GM19397 (cell line): ENCODE results near the gene FLOT2.
"Not testable (repeated sequence)": the region's sequence is repeated elsewhere in the genome, so short reads cannot be mapped to it uniquely, and the experiment has no call there.

Experiments
- ATAC-seq: cut with Tn5 transposase; IDR thresholded peaks from one replicate; pipeline ENCODE4 v1.9.1; 2021; ENCODE audit warnings: mild to moderate bottlenecking, moderate library complexity; ENCODE audit not compliant: unreplicated experiment

Gene FLOT2

DNA sequence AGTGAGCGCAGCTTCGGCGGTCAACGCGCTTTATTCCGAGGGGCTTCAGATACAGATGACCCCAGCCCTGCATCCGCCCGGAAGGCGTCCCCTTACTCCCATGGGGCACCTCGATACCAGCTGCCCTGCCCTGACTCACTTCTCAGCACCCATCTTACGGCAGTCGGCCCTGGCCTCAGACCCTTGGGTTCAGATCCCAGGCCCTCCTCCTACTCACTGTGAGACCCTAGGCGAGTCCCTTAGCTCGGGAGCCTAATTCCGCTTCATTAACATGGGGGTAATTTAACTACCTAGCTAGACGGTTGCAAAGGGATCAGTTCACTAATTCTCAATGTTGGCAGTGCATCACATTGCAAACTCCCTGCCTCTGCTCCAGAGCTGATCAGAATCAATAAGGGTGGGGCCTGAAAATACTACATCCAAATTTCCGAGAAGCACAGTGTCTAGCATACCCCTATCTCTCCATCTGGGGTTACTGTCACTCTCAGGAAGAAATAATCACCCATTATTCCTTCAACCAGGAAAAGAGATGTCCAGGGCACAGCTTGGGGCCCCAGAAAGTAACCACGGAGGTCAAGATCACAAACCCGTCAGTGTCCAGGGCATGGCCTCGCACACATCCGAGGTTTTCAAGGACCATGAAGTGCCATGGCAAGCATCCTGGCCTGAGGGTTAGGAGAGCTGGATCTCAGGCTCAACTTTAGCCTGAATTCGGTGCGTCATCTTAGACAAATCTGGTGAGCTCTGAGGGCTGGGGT is 415 bp upstream of the FLOT2 start:
- no peak for ATAC-seq

DNA sequence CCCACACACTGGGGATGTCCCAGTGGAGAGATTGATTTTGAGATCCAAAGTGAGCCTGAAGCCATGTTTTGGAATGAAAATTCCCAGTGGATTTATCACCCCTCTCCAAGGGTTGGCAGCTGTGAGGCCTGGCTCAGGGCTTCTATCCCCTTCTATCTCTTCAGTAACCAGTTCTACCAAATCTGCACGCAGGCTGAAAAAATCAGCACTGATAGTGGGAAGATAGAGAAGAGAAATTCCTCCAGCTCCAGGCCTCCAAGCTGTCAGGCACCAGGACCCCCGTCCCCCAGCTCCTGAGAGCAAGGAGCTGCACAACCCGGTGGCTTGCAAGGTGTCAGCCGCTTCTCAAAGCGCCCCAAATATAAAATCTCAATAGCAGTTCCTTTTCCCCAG is 1.0 kb downstream of the FLOT2 start:
- no peak for ATAC-seq

DNA sequence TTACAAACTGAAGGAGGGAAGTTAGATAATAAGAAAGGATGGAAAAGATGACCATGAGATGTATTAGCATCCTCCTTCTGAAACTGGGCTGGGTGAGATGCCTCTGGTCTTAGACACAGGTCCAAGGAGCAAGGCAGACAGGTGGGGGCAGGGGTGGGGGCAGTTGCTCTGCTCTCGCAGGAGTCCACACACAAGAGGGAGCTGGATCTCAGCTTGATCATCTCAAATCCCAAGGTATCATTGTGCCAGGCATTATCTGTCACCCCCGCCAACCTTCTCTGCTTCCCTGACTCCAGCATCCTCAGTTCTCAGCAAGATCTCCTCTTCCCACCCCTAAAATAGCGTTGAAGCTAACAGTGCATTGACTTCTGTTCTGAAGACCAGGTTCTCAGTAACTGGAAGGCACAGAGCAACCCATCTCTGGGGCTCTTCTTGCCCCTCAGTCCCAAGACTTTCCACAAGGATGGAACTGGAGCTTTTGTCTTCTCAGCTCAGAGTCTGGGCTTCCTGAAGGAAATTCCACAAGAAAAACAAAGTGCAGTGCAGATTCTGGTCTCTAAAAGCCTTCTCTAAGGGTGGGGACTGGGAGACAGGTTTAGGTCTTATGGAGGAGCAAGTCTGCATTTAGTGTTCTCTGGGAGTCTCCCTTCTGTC is 1.6 kb downstream of the FLOT2 start:
- ATAC-seq: no peak

DNA sequence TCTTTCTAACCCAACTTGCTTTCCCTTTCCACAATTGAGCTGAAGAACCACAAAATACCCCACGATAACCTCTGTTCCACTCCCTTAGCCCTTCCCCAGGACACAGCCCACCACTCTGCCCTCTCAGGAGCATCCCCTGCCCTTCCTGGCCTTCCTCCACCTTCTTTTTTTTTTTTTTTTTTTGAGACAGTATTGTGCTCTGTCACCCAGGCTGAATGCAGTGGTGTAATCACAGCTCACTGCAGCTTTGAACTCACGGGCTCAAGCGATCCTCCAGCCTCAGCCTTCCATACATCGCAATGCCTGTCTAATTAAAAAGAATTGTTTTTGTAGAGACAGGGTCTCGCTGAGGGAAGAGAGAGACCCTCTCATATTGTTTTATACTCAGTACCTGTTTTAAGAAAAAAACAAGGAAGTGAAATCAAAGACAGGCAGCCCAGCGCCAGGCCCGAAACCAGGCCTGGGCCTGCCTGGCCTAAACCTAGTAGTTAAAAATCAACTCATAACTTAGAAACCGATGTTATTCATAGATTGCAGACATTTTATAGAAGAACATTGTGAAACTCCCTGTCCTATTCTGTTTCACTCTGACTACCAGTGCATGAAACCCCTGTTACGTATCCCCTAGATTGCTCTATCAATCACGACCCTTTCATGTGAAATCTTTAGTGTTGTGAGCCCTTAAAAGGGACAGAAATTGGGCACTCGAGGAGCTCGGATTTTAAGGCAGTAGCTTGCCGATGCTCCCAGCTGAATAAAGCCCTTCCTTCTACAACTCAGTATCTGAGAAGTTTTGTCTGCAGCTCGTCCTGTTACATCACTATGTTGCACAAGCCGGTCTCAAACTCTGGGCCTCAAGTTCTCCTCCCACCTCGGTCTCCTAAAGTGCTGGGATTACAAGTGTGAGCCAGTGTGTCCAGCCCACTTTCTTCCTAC is 4.0 kb downstream of the FLOT2 start:
- not testable (repeated sequence) for ATAC-seq

DNA sequence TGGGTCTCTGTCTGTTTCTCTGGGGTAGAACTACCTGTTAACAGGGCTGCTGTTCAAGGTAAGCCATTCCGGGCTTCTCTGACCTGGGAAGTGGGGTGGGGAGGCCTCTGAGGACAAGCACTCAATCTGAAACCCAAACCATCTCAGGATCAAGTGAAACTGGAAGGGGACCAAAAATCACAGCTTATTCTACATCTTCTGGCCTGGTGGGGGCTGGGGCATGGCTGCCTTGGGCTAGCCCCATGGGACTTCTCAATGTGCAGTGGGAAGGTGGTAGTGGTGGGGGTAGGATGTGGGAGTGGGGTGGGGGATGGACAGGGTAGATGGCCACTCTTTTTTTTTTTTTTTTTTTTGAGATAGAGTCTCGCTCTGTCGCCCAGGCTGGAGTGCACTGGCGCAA is 5.5 kb downstream of the FLOT2 start:
- no peak for ATAC-seq

DNA sequence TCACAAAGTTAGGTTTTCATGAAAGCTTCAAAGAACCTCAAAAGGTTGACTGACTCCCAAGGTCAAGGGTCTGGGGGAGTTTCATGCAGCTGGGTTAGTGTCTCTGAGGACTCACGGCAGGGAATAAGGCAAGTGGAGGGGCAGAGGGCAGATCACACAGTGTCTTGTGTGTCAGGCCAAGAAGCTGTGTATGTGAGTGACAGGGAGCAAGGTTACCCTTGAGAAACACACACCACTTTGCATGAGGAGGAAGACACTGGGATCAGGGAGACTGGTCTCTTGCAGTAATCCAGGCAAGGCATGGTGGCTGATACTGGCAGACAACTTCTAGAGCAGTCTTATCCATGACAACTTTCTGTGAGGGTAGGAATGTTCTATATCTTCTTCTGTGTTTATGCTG is 6.3 kb downstream of the FLOT2 start:
- ATAC-seq: no peak

DNA sequence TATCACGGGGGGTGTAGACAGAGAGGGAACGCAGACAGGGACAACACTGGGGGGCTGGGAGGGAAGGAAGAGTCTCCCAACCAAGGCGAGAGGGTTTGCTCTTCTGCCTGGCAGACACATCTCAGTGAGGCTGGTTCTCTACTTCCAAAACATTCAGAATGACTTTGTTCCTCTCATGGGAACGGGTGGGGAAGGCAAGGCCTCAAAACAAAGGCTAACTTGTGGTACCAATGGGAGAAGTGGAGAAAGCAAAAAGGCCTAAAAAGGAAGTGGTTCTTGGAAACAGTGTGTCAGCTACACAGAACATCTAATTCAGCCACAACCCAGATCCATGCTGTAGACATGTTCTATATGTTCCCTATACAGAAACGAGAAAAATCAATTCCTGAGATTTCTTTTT is 7.5 kb downstream of the FLOT2 start:
- ATAC-seq: no peak

DNA sequence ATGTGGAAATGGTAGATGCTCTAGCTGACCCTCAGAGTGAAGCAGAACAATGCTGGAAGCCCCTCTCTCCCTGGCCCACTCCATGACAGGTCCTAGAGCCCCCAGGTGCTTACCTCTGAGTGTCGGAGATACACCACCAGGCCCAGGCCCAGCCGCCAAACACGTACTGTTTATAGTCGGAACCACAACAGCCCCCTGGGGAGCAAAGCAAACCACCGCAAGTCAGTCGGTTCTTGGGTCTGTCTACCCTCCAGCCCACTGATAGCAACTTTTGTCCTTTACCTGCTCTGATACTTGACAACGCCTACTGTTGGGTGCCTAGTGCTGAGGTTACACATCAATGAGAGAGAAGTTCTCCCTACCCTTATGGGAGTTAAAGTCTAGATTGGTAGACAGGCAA is 8.7 kb downstream of the FLOT2 start:
- no peak for ATAC-seq

DNA sequence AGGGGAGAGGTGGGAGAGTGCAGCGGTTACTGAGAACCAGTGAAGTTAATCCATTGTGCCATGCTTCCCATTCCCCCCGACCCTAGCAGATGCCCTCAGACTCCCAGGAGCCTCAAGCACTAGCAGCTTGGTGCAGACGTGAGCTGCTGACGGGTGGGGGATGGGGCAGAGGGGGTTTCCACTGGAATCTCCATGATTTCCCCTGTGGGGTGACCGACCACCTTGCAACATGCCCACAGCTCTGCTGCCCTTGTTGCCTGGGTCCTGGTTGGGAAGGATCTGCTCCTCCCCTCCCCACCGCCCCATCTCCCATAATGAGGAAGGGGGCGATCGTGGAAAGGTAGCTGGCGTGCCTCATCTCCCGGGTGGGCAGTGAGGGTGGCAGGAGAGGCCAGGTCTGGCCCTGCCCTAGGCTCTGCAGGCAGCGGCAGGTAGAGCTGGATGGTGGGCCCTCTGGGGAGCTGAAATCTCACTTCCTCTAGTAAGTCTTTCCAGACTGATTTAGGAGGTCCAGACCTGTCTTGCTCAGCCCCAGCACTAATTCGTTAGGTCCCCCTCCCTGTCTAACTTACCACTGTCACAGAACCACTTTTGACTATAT is 9.6 kb downstream of the FLOT2 start:
- no peak for ATAC-seq

DNA sequence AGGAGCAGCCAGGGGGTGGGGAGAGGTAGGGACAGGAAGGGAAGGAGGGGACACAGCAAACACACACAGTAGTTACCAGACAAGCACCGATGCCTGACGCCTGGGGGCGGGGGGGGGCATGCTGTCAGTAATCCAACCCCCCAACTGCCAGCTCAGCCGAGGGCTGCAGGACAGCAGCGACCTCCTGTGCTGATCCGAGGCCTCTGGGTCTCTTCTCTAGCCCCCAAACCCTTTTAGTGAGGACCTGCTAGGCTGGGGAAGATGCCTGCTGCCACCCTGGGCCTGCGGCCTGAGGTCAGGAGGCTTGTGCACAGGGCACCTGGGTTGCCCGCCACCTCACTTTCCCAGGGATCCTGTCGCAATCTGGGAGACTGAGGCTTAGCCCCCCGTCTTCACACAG is 11.6 kb downstream of the FLOT2 start:
- ATAC-seq: no peak

DNA sequence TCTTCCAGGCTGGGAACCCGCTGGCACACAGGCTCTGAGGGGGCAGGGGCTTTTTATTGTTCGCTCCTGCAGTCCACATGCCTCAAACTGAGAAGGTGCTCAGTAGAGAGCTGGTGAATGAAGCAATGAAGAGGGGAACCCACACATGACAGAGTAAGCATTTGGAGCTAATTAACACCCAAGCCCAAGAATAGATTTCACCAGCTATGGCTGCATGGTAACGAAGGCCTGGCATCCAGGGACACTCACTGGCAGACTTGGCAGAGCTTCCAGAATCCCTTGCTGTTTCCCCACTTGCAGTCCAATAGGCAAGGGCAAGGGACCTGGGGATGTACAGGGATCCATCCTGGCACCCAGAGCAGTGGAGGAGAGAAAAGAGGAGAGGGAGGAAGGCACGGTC is 12.2 kb downstream of the FLOT2 start:
- no peak for ATAC-seq

DNA sequence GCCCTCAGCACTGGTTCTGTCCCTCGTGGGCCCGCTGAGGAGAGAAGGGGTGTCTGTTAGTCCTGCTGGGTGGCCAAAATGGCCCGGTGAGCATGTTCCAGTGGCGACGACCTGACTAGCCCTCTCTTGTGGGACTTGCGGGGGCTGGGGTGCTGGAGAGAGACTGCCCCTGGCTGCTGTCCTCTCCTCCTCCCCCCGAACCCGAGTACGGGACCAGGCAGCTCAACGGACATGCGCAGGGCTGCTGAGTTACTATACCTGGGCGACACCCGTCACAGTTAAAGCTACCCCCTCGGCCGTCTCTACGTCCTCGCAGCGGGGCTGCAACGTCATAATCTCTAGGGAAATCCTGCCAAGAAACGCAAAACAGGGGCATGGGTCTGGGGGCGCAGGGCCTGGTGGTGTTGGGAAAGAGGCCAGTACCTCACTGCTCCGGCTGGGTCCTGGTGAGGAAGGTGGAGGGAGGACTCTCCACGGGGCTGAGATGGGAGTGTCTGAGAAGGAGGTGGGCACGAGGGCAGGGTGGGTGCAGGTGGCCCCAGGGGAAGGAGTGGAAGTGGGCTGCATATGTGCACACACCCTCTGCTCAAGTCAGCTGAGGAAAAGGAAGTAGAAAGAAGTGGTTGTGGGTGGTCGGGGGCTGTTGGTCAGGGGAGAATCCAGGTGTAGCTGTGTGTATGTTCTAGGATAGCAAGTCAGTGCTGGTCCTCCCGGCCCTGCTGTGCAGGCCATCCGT is 13.4 kb downstream of the FLOT2 start:
- ATAC-seq: no peak

DNA sequence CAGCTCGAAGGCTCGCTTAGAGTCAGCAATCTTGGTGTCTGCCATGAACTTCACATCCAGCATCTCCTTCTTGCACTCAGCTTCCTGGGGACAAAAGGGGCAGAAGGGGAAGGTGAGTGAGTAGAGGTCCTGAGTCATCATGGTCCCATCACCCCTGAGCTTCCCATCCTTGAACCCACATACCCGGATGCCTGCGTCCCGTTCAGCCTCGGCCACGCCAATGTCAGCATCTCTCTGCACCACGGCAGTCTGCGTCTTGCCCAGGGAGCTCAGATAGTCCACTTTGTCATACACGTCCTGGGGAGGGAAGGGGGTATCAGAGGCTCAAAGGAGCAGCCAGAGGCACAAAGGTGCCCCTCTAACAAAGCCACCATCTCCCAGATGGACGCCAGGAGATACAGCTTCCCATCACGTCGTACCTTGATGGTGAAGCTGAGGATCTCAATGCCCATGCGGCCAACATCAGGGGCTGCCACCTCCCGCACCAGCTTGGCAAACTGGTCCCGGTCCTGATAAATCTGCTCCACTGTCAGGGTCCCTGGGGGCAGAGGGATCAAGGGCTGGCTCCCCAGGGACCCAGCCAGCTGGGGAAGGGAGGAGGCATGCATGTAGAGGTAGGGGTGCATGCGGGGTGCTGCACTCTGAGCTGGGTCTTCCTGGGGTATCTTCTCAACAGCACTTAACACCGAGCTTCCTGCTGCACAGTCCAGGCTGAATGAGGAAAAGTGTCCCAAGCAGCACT is 15.2 kb downstream of the FLOT2 start:
- ATAC-seq: no peak

DNA sequence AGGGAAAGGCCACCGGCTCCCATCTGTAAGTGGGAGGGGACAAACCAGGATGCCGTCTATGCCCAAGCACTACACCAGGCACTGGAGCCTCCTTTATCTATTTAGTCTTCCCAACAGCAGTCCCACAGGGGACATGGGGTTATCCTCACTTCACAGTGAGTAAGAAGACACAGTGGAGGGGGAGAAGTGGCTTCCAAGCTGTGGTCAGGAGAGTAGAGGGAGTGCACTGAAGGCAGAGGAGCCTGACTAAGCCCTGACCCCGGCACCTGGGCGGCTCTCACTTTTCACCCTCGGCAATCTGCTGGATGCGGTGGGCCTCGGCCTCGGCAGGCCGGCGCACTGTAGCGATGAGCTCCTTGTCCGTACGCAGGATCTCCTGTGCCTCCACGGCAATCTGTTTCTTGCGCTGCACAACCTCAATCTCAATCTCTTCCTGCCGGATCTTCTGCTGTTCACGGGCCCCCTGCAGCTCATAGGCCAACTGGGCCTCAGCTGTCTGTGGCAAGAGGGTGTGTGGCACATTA is 15.9 kb downstream of the FLOT2 start:
- no peak for ATAC-seq

DNA sequence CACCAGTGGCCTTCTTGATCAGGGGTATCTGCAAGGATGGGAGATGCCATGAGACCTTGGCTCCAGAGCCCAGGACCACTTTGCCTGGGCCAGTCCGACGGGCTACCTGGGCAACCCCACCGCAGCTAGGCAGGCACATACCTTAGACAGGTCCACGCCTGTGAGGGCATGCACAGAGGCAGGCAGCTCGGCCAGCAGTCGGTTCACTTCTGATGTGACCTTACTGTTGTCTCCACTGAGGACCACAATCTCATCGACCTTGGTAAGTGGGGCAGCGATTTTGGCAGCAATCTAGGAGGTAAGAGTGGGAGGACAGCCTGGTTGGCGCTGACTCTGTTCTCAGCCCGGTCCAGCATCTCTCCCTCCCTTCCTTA is 17.0 kb downstream of the FLOT2 start:
- no peak for ATAC-seq

DNA sequence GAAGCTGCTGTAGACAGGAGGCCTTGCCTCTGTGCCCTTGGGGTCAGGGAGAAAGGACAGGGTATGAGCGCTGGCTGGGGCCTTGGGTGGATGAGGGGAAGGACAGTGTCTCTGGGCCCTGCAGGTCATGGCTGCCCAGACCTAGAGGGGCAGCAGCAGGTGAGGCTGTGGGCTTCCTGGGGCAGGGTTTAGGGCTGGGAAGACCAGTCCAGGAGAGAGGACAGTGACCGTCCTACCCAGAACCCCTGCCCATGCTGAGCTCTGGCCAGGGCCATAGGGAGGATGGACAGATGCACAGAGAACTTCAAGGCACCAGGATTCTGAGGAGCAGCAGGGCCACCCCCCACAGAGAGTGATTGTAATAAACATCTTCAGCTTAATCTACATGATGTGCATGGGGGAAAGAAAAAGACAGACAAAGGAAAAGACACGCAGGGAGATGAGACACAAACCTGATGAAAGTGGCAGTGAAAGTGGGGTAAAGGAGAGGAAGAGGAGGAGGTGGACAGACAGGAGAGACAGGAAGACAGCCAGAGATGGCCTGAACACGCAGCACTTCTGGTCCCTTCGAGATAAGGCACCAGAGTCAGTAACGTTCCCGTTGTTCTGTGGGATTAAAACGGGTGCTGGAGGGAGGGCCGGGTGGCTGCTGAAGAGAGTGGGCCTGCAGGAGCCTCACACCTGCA is 17.5 kb downstream of the FLOT2 start:
- ATAC-seq: no peak

DNA sequence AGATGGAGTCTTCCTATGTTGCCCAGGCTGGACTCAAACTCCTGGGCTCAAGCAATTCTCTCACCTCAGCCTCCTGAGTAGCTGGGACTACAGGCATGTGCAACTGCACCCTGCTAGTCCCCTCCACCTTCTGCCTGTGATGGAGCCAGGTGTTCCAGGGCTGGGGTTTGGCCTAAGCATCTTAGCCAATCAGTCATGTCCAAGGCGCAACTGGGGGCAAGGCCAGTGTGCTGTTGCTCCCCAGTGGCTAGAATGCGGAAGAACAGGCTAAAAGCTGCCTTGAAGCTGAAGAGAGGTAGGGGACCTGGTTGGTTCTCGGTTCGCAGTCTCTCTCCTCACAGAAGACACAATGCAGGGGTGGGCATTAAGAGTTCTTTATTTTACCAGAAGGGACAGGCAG is 18.6 kb downstream of the FLOT2 start:
- ATAC-seq: no peak

DNA sequence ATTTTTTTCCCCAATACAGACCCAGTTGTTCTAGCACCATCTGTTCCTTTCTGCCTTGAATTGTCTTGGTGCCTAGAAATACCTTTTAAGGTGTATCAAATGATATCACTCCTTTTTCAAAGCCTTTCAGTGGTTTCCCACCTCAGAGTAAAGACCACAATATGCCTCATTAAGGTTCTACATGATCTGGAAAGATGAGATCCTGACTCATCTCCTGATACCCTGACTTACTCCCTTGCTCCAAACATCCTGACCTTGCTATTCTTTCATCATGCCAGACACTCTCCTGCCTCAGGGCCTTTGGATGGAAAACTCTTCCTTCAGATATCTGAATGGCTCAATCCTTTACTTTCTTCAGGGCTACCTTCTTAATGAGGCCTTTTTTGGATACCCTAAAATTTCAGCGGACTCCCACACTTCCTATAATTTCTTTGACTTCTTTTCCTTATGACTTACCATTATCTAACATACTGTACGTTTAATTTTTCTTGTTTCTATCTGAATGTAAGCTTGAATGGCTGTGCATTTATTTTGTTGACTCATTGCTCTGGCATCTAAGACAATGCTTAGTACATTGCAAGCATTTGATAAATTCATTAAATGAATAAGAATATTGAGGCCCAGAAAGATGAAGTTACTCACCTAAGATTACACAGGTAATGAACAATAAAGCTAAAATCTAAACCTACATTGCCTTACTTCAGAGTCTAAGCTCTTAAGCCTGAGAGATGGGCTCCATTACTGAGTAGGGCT is 19.2 kb downstream of the FLOT2 start:
- ATAC-seq: no peak
